Calu3 (cell line): ENCODE measurements around the gene UBE2G2. TPM values are rescaled to one million over a fixed set of nuclear protein-coding genes. Genes with fewer than 3 reads are reported as not detected.

ENCODE experiments used
- BruUV-seq: library from RNA; stranded (reverse); fragments of 400-500 nt; replicated peaks from 2 replicates; lab custom pipeline; 2021; lab: Mats Ljungman, UMichigan
- CTCF ChIA-PET: fragments of 300-600 bp; sonication (Branson Sonifier 250); formaldehyde crosslinking; loops from one replicate; lab custom pipeline; 2022; ENCODE audit warnings: antibody characterized with exemption; lab: Charles Lee
- DNase-seq: peaks from one replicate; pipeline ENCODE4 v3.0.0; 2022
- H3K27ac Mint-ChIP-seq: one replicate; pipeline ENCODE4 v1.8.0; 2022; ENCODE audit warnings: mixed read lengths; ENCODE audit not compliant: unreplicated experiment
- H3K27me3 Mint-ChIP-seq: one replicate; pipeline ENCODE4 v1.8.0; 2022; ENCODE audit warnings: mixed read lengths; ENCODE audit not compliant: unreplicated experiment
- H3K36me3 Mint-ChIP-seq: one replicate; pipeline ENCODE4 v1.8.0; 2022; ENCODE audit warnings: mild to moderate bottlenecking, moderate library complexity, mixed read lengths; ENCODE audit not compliant: insufficient read depth, unreplicated experiment
- H3K4me1 Mint-ChIP-seq: one replicate; pipeline ENCODE4 v1.8.0; 2022; ENCODE audit warnings: mild to moderate bottlenecking, low read depth, mixed read lengths; ENCODE audit not compliant: unreplicated experiment
- H3K4me3 Mint-ChIP-seq: one replicate; pipeline ENCODE4 v1.8.0; 2022; ENCODE audit warnings: mild to moderate bottlenecking, low read depth, moderate library complexity, mixed read lengths; ENCODE audit not compliant: unreplicated experiment
- H3K9me3 Mint-ChIP-seq: one replicate; pipeline ENCODE4 v1.8.0; 2022; ENCODE audit warnings: low read depth, mixed read lengths; ENCODE audit not compliant: unreplicated experiment
- CTCF ChIP-seq: fragments of 200-600 bp; IDR thresholded peaks from one replicate; pipeline ENCODE4 v1.8.0; 2022; ENCODE audit warnings: antibody characterized with exemption; ENCODE audit not compliant: unreplicated experiment
- intact Hi-C: fragments of 100-400 bp; cut with micrococcal nuclease; formaldehyde crosslinking; loops from one replicate; pipeline ENCODE4 v1.10.0; 2022; ENCODE audit not compliant: unreplicated experiment
- total RNA-seq: library from RNA; stranded (reverse); gene quantifications from 2 replicates; pipeline ENCODE4 v1.2.3, GENCODE V29; 2022

UBE2G2 gene
- total RNA-seq, 1 experiment from 2014 or later, result 61.7 TPM

- peaks cover 4% of the 10 kb centered on the region for H3K36me3 Mint-ChIP-seq
- no peak for TF ChIP-seq CTCF
- no peaks in the 10 kb centered on the region for H3K4me1 Mint-ChIP-seq
- H3K9me3 Mint-ChIP-seq, result no peaks in the 10 kb centered on the region
- no peak overlapping the region for H3K27ac Mint-ChIP-seq
- H3K4me3 Mint-ChIP-seq, result no peak overlapping the region
- H3K27me3 Mint-ChIP-seq, result peaks cover 98% of the 10 kb centered on the region
- intact Hi-C loops, result no loop called here
- no TSS peak for BruUV-seq
- no peak for DNase-seq
- CTCF ChIA-PET, result no interaction called here
Measured at GRCh38 chr21:44727757-44728156, 73.9 kb downstream of the UBE2G2 start.

GRCh38 chr21:44727321-44727720 lies 74.3 kb downstream of the UBE2G2 start:
- H3K27ac Mint-ChIP-seq, result no peak overlapping the region
- no peak overlapping the region for H3K4me3 Mint-ChIP-seq
- intact Hi-C loops, result no loop called here
- no TSS peak for BruUV-seq
- TF ChIP-seq CTCF, result no peak
- peaks cover 98% of the 10 kb centered on the region for H3K27me3 Mint-ChIP-seq
- CTCF ChIA-PET, result interaction anchor here (0.6 kb wide), 1 partner anchor 17 kb away, joined by 4 read pairs; no protein-coding TSS in a partner anchor
- no peak for DNase-seq
- no peaks in the 10 kb centered on the region for H3K9me3 Mint-ChIP-seq
- no peaks in the 10 kb centered on the region for H3K4me1 Mint-ChIP-seq
- H3K36me3 Mint-ChIP-seq, result peaks cover 4% of the 10 kb centered on the region

- no TSS peak for BruUV-seq
- no peak for DNase-seq
- H3K9me3 Mint-ChIP-seq, result no peaks in the 10 kb centered on the region
- H3K4me1 Mint-ChIP-seq, result no peaks in the 10 kb centered on the region
- H3K27me3 Mint-ChIP-seq, result peaks cover 94% of the 10 kb centered on the region
- H3K27ac Mint-ChIP-seq, result no peak overlapping the region
- H3K36me3 Mint-ChIP-seq, result peaks cover 4% of the 10 kb centered on the region
- no peak overlapping the region for H3K4me3 Mint-ChIP-seq
- CTCF ChIA-PET, result interaction anchor here (0.6 kb wide), 1 partner anchor 16 kb away, joined by 4 read pairs; no protein-coding TSS in a partner anchor
- no peak for TF ChIP-seq CTCF
- intact Hi-C loops, result no loop called here
Measured at GRCh38 chr21:44726826-44727225, 74.8 kb downstream of the UBE2G2 start.

GRCh38 chr21:44724926-44725325 lies 76.7 kb downstream of the UBE2G2 start:
- CTCF ChIA-PET, result no interaction called here
- intact Hi-C loops, result no loop called here
- DNase-seq, result no peak
- BruUV-seq, result no TSS peak
- Mint-ChIP-seq H3K27ac (no peak overlapping the region), H3K4me1 (no peaks in the 10 kb centered on the region), H3K9me3 (no peaks in the 10 kb centered on the region), H3K4me3 (no peak overlapping the region), H3K36me3 (peaks cover 4% of the 10 kb centered on the region), H3K27me3 (peaks cover 93% of the 10 kb centered on the region)
- no peak for TF ChIP-seq CTCF
